RPMI8226 (cell line): ENCODE results near the gene TNNT3.
"Not testable (repeated sequence)": the region's sequence is repeated elsewhere in the genome, so short reads cannot be mapped to it uniquely, and the experiment has no call there.

Experiments used
- DNase-seq: peaks from one replicate; pipeline ENCODE4 v3.0.0-alpha.2; 2015

Gene TNNT3

GRCh38 chr11:1881442-1882264, 37.9 kb upstream of the TNNT3 start:
- DNase-seq, result no peak

DNA sequence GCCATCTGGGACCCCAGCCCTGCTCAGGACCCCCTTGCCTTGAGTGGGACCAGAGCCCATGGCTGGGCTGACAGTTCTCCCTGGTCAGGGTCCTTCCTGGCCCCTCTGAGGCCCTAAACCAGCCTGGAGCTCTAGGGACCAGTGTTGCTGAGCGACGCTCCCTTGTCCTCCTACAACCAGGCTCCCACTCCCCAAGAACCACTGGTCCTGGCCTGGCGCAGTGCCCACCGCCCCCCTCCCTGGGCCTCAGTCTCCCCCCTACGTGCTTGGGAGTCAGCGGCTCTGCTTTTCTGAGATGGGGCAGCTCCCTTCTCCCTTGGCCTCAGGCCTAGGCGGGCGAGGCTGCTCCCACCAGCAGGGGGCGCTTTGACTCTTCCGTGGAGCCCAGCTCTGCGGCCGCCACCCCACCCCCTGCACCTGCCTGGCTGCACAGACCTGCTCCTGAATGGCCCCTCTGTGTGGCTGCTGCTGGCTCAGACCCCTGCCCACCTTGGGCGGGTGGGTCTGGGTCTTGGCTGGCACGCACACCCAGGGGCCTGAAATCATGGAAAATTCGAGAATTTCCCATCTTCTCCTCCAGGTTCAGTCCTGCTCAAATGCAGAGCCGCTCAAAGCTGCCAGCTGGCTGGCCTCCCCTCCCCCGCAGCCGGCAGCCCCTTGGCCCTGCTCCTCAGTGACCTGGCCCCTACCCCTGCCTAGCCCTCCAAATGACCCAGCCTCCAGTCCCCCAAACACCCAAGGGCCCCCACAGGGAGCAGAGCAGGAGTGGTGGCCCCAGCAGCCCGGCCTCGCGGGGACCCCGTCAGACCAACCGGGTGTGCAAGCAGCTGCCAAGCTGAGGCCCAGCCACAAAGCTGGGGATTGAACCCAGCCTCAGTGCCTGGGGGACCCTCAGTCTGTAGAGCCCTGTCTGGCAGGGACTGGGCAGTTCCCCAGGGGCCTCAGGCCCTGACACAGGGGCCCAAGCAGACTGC, 37.0 kb upstream of the TNNT3 start:
- peak; percentile 67 for DNase-seq

- no peak for DNase-seq
Measured at GRCh38 chr11:1883346-1884302, 35.9 kb upstream of the TNNT3 start.

DNA sequence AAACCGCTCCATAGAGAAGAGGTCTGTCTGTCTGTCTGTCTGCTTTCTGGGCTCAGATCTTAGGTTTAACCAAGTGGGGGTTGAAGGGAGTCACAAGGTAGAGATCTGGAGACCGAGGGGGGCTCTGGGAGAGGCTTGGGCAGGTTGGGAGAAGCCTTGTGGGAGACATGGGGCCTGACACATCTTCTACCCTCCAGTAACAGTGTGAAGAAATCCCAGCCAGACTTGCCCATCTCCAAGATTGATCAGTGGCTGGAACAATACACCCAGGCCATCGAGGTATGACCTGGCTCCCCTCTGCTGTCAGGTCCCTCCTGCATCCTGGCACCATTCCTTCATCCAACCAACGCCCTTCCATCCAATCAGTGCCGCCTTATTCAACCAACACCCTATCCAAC, 35.2 kb upstream of the TNNT3 start:
- DNase-seq, result no peak

- DNase-seq, result not testable (repeated sequence)
Measured at GRCh38 chr11:1886551-1886950, 33.0 kb upstream of the TNNT3 start.

DNA sequence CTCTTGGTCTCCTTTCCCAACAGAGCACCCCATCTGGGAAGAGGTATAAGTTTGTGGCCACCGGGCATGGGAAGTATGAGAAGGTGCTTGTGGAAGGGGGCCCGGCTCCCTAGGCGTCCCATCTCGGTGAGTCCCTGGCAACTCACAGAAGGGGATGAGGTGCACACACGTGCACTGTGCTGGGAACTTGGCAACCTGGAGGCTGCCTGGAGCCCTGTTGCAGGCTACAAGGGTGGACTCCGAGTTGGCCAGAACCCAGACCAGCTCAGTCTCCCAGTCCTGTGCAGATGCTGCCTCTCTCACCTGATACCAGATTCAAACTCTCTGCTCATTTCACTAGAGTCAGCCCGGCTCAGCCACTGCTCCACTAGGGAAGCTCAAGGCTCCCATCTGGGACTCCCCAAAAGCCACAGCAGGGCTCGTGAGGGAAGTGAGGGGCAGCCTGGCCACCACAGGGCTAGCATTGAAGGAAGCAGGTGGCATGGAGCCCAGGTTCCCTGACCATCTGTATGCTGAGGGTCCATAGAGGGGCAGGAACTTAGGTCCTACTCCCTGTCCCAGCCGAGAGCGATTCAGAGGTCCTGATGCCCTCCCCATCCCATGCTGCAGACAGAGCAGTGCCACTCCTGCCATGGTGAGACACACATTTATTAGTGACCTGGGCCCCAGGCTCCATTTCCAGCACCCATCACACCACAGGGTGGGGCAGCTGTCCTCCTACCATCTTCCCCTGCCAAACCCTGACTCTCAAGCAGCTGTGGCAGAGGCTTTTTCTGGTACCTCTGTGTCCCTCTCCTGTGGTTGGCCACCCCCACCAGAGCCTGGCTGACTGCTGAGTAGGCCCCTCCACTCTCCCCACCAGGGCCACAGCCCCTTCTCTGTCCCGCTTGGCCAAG, 31.8 kb upstream of the TNNT3 start:
- DNase-seq, result no peak

DNA sequence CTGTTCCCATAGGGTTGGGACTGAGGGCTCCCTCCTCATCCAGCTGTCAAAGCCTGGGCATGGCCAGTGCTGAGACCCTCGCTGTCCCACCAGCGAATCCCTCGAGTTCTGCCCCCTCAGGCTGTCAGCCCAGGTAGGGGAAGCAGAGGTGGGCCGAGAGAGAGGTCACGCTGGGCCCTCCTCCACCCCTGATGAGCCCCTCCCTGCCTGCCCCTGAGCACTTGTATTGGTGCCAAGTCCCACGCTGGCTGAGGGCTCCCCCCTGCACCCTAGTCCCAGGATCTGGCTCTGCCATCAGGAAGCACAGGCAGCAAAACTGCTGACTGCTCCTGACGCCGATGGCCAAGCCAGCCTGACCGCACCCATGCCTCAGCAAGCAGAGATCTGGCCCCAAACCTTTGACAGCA, 31.2 kb upstream of the TNNT3 start:
- DNase-seq, result no peak

DNA sequence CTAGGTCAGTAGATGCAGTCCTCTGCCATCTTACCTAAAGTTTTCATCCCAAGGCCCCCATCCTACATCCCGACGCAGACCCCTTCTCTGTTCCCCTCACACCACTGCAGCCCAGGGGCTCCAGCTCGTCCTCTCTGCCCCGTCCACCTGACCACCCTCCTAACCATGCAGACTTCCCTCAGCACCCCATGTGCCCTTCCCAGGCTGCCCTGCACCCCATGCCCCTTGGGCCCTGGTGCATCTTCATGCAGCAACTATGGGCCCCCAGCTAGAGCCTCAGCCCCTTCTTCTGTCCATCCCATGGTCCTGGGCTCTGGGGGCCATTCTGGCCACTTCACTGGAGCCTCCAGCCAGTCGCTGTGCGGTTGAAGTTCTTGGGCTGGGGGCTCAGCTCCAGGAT, 30.7 kb upstream of the TNNT3 start:
- no peak for DNase-seq

- DNase-seq, result no peak
Measured at GRCh38 chr11:1889224-1889930, 30.1 kb upstream of the TNNT3 start.

GRCh38 chr11:1889941-1890855, 29.3 kb upstream of the TNNT3 start:
- DNase-seq, result no peak

DNA sequence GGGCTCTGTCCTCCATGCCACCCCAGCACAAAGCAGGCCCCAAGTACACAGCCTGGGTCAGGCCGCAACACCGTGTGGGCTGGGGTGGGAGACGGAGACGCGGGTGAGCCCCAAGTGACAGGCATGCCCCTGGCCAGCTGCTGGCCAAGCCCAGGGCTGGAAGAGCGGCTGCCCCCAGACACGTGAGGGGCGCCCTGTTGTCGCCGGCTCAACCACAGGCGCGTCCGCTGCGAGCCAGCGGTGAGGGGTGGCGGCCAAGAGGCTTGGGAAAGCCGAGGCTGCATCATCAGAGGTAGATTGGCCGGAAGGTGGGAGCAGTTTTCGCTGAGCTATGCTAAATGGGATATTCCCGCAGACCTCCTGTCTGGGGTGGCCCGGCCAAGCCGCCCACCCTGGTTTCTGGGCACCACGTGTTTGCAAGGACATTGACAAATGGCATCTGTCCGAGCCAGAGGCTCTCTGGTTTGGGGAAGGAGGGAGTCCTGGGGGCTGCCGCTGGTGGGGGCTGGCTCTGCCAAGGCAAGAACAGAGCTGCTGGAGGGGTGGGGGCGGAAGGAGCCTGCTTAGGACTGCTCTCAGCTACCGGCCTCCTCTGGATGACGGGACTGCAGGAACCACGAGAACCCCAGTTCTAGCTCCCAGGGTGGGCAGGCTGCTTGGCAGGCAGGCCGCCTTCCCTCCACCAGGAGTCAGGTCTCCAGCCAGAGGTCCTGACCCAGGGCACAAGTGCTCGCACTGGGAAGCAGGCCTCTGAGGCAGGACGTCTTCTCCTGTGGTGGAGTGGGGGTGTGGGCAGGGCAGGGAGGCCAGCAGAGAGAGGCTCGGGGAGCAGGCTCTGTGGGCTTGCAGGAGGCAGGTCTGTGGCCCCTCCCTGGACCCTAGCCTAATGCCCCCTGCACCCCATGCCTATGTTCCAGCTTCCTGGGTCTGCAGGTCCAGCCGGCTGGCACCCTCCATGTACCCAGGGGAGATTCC, 28.4 kb upstream of the TNNT3 start:
- DNase-seq, result no peak

DNA sequence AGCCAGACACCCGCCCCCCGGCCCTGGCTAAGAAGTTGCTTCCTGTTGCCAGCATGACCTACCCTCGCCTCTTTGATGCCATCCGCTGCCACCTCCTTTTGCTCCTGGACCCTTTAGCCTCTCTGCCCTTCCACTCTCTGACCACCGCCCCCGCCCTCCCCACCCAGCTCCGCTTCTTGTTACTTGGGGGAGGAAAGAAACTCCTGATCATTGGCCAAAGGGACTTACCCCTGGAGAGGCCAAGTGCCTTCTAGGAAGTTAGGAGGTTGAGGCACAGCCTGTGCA, 27.7 kb upstream of the TNNT3 start, which contains the start of gene PRR33:
PRR33 (minus strand) TSS at position 65 of the 285 bp plus-strand sequence. CDS start 1,311 bp downstream, outside the sequence.
- no peak for DNase-seq

GRCh38 chr11:1892116-1892515, 27.4 kb upstream of the TNNT3 start:
- DNase-seq, result no peak

DNA sequence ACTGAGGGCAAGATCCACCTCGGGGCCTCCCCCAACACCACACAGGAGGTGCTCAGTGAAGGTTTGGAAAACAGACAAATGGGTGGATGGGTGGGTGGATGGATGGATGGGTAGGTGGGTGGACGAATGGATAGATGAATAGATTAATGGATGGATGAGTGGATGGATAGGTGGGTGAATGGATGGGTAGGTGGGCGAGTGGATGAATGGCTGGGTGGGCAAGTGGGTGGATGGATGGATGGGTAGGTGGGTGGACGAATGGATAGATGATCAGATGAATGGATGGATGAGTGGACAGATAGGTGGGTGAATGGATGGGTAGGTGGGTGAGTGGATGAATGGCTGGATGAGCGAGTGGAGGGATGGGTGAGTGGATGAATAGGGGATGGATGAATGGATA, 26.9 kb upstream of the TNNT3 start:
- DNase-seq, result no peak

- no peak for DNase-seq
Measured at GRCh38 chr11:1893581-1894359, 25.7 kb upstream of the TNNT3 start.

GRCh38 chr11:1894759-1895158, 24.7 kb upstream of the TNNT3 start:
- no peak for DNase-seq

DNA sequence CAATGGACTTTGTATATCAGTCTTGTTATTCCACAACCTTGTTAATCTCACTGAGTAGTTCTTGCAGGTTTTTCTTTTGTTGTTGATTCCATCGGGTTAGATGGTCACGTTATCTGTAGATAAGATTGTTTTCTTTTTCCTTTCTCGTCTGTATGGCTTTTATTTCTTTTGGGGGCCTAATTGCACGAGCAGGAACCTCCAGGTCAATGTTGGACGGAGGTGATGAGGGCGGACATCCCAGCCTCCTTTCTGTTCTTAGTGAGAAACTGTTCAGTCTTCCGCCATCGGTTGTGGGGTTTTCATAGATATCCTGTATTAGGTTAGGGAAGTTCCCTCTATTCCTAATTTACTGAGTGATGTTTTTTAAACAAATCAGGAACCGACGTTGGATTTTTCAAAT, 23.0 kb upstream of the TNNT3 start:
- DNase-seq, result no peak

- no peak for DNase-seq
Measured at GRCh38 chr11:1896923-1897322, 22.6 kb upstream of the TNNT3 start.
